ENCODE data around the gene B3GAT2. TPM values are rescaled to one million over a fixed set of nuclear protein-coding genes. Genes with fewer than 3 reads are reported as not detected.

Gene B3GAT2
- total RNA-seq, 1 experiment from 2014 or later: not detected

GRCh38 chr6:70863343-70863742 lies 93.5 kb downstream of the B3GAT2 start:
- no peak for TF ChIP-seq EZH2phosphoT487 (IDR thresholded peaks at IDR 0.05; ENCODE audit: borderline replicate concordance, low read length)
- TF ChIP-seq CTCF (conservative IDR thresholded peaks at IDR 0.05; ENCODE audit: low read depth, low read length): no peak
- no peak for TF ChIP-seq EZH2 (IDR thresholded peaks at IDR 0.05; ENCODE audit: low read length, unreplicated experiment)
- intact Hi-C loops (cut with micrococcal nuclease): no loop called here
- H3K9ac ChIP-seq (ENCODE audit: low read length): no peak overlapping the region
- DNase-seq (no peak), ATAC-seq (no peak)
- CTCF ChIA-PET: no interaction called here
- POLR2A ChIA-PET (ENCODE audit: unreplicated experiment): interaction anchor here (0.6 kb wide), 1 partner anchor 10 kb away, joined by 3 read pairs; no protein-coding TSS in a partner anchor
- no peaks in the 10 kb centered on the region for H3F3A ChIP-seq (ENCODE audit: low read length, unreplicated experiment)
- H3K27ac ChIP-seq (ENCODE audit: low read length): no peak overlapping the region
- H3K27me3 ChIP-seq (ENCODE audit: low read length): no peaks in the 10 kb centered on the region
- no peak overlapping the region for H3K4me2 ChIP-seq (ENCODE audit: low read length)
- no peaks in the 10 kb centered on the region for H3K4me1 ChIP-seq (ENCODE audit: insufficient read depth, low read length)
- TSS peak; percentile 3 for BruUV-seq (replicated peaks)
- H4K20me1 ChIP-seq (ENCODE audit: low read length): no peaks in the 10 kb centered on the region
- no peaks in the 10 kb centered on the region for H3K36me3 ChIP-seq (ENCODE audit: low read depth, low read length)
- H3K79me2 ChIP-seq (ENCODE audit: low read length): no peaks in the 10 kb centered on the region
- no peak overlapping the region for H2AFZ ChIP-seq (ENCODE audit: low read length)
- H3K9me3 ChIP-seq (ENCODE audit: low read length): no peaks in the 10 kb centered on the region
- no peak overlapping the region for H3K4me3 ChIP-seq (ENCODE audit: low read length)
- H3K9me2 ChIP-seq (replicated peaks; ENCODE audit: low read length): no peaks in the 10 kb centered on the region

GRCh38 chr6:70860920-70861319 lies 95.9 kb downstream of the B3GAT2 start:
- Histone ChIP-seq H3K27ac (ENCODE audit: low read length) (no peak overlapping the region), H2AFZ (ENCODE audit: low read length) (no peak overlapping the region), H3K4me2 (ENCODE audit: low read length) (no peak overlapping the region), H3K9me2 (replicated peaks; ENCODE audit: low read length) (no peaks in the 10 kb centered on the region), H3K79me2 (ENCODE audit: low read length) (no peaks in the 10 kb centered on the region), H3K27me3 (ENCODE audit: low read length) (no peaks in the 10 kb centered on the region), H3K9ac (ENCODE audit: low read length) (no peak overlapping the region), H3K4me1 (ENCODE audit: insufficient read depth, low read length) (no peaks in the 10 kb centered on the region), H3F3A (ENCODE audit: low read length, unreplicated experiment) (no peaks in the 10 kb centered on the region), H3K36me3 (ENCODE audit: low read depth, low read length) (no peaks in the 10 kb centered on the region), H4K20me1 (ENCODE audit: low read length) (no peaks in the 10 kb centered on the region), H3K4me3 (ENCODE audit: low read length) (no peak overlapping the region), H3K9me3 (ENCODE audit: low read length) (no peaks in the 10 kb centered on the region)
- ATAC-seq: peak; percentile 18; the same call in 1 of the 2 replicates
- TF ChIP-seq CTCF (conservative IDR thresholded peaks at IDR 0.05; ENCODE audit: low read depth, low read length) (no peak), EZH2phosphoT487 (IDR thresholded peaks at IDR 0.05; ENCODE audit: borderline replicate concordance, low read length) (no peak), EZH2 (IDR thresholded peaks at IDR 0.05; ENCODE audit: low read length, unreplicated experiment) (no peak)
- no peak for DNase-seq
- BruUV-seq (replicated peaks): no TSS peak
- CTCF ChIA-PET: no interaction called here
- intact Hi-C loops (cut with micrococcal nuclease): no loop called here
- POLR2A ChIA-PET (ENCODE audit: unreplicated experiment): no interaction called here

GRCh38 chr6:70860045-70860444 lies 96.8 kb downstream of the B3GAT2 start:
- ATAC-seq (peak; percentile 55), DNase-seq (peak; percentile 14)
- Histone ChIP-seq H3K79me2 (ENCODE audit: low read length) (no peaks in the 10 kb centered on the region), H3K4me2 (ENCODE audit: low read length) (no peak overlapping the region), H3K27me3 (ENCODE audit: low read length) (no peaks in the 10 kb centered on the region), H3K9me3 (ENCODE audit: low read length) (no peaks in the 10 kb centered on the region), H3K9ac (ENCODE audit: low read length) (no peak overlapping the region), H3K36me3 (ENCODE audit: low read depth, low read length) (no peaks in the 10 kb centered on the region), H3K9me2 (replicated peaks; ENCODE audit: low read length) (no peaks in the 10 kb centered on the region), H3K27ac (ENCODE audit: low read length) (no peak overlapping the region), H4K20me1 (ENCODE audit: low read length) (no peaks in the 10 kb centered on the region), H2AFZ (ENCODE audit: low read length) (no peak overlapping the region), H3K4me3 (ENCODE audit: low read length) (no peak overlapping the region), H3F3A (ENCODE audit: low read length, unreplicated experiment) (no peaks in the 10 kb centered on the region), H3K4me1 (ENCODE audit: insufficient read depth, low read length) (no peaks in the 10 kb centered on the region)
- ChIA-PET POLR2A (ENCODE audit: unreplicated experiment) (no interaction called here), CTCF (no interaction called here)
- TF ChIP-seq EZH2 (IDR thresholded peaks at IDR 0.05; ENCODE audit: low read length, unreplicated experiment) (no peak), EZH2phosphoT487 (IDR thresholded peaks at IDR 0.05; ENCODE audit: borderline replicate concordance, low read length) (no peak), CTCF (conservative IDR thresholded peaks at IDR 0.05; ENCODE audit: low read depth, low read length) (no peak)
- intact Hi-C loops (cut with micrococcal nuclease): no loop called here
- no TSS peak for BruUV-seq (replicated peaks)
